ENCODE measurements around the gene GRIK5. TPM values are rescaled to one million over a fixed set of nuclear protein-coding genes. Genes with fewer than 3 reads are reported as not detected.

The GRIK5 gene, protein sequence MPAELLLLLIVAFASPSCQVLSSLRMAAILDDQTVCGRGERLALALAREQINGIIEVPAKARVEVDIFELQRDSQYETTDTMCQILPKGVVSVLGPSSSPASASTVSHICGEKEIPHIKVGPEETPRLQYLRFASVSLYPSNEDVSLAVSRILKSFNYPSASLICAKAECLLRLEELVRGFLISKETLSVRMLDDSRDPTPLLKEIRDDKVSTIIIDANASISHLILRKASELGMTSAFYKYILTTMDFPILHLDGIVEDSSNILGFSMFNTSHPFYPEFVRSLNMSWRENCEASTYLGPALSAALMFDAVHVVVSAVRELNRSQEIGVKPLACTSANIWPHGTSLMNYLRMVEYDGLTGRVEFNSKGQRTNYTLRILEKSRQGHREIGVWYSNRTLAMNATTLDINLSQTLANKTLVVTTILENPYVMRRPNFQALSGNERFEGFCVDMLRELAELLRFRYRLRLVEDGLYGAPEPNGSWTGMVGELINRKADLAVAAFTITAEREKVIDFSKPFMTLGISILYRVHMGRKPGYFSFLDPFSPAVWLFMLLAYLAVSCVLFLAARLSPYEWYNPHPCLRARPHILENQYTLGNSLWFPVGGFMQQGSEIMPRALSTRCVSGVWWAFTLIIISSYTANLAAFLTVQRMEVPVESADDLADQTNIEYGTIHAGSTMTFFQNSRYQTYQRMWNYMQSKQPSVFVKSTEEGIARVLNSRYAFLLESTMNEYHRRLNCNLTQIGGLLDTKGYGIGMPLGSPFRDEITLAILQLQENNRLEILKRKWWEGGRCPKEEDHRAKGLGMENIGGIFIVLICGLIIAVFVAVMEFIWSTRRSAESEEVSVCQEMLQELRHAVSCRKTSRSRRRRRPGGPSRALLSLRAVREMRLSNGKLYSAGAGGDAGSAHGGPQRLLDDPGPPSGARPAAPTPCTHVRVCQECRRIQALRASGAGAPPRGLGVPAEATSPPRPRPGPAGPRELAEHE
- not detected in 2 replicates for total RNA-seq

DNA sequence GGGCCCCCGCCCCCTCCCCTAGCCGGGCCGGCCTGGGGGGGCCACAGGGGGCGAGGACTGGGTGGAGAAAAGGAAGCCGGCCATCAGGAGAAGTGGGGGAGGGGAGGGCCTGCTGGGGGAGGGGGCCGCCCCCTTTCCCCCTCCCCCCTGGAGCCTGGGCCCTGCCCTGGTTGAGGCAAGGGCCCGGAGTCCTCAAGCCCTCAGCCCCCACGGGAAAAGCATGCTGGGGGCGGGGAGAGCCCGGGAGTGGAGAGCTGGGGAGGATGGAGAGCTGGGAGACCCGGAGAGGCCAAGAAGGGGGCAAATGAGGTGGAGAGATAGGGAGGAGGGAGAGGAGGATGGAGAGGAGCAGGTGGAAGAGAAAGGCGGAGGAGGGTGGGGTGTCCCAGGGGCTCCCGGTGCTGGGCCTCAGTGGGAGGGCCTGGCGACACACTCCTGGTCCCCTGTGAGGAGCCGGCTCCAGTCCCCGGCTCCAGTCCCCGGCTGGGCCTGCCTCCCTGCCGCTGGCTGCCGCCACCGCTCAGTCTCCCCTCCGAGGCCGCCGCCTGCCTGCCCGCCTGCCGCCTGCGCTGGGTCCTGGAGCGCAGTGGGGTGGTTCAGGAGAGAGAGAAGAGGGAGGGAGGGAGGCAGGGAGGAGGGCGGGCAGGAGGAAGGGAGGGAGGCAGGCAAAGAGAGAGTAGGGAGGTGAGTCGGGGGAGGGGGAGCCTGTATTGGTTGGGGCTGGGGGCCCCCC lies at the start of gene GRIK5:
Gene GRIK5, minus strand, starts transcription at position 588 of the 733 bp plus-strand sequence. CDS start 4,436 bp downstream, outside the sequence.

DNA sequence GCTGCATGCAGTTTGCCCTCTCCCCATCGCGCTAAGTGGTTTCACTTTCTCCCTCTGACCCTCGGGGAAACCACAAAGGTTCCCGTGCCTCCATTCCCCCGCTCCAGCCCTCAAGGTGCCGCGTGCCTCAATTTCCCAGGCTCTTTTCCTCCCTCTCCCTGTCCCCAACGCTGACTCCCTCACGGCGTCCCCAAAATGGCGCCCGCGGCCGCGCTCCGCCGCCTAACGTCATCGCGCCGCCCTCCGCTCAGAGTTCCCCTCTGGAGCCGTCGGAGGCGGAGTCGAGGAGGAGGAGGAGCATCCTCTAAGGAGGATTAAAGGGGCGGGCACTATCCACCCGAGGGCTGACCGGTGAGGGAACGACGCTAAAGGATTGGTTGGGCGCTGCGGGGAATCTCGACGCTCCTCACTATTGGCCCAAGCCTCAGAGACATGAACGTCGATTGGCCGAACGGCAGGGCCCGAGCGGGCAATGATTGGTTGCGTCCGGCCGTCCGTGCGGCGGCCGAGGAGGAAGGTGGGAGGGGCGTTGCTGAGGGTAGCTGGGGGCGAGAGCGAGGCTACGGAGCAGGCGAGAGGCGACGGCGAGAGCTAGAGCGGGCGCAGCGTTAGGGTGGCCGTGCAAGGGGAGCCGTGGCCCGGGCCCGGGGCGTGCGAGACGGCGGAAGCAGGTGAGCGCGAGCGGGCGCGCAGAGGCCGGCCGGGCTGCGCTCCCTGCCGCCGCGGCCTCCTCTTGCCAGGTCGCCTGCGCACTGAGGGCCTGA lies 5.8 kb upstream of the GRIK5 start, which contains the start of gene ZNF574:
Gene ZNF574, plus strand, starts transcription at position 551 of the 764 bp plus-strand sequence. CDS start 2,441 bp downstream, outside the sequence.

DNA sequence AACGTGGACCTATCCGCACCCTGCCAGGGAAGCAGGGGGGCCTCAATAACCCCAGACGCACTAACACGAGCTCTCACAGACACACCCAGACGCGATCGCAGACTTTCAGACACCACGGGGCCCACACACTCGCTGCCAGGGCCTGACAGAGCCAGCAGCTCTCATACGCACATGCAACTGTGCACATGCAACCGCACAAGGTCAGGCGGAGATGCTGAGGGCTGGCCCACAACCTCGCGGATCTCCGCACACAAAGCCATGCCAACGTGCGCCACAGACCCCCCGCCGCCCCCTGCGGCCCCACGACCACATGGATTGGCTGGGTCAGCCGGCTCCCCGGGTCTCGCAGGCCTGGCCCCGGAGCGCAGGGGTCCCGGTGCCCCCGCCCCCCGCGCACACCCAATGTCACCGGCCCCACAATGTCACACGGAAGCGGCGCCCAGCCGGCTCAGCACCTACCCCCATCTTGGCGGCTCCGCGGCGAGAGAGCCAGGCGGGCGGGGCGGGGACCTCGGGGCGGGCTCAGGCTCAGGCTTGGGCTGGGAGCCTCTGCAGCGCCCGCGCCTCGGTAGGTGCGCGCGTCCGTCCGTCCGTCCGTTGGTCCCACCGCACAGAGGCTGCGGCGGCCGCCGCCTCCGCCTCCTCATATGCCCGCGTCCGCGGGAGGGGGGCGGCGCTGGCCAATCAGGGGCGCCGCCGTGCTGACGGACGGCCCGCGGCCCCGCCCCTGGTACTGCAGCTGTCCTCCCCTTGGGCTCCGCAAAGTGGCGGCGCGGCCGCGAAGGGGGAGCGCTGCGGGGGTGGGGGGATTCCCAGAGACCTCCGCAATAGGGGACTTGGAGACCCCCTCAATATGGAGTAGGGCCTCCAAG lies 76.2 kb downstream of the GRIK5 start, which contains the start of gene ATP1A3:
Gene ATP1A3, minus strand, starts transcription at position 619 of the 872 bp plus-strand sequence. Its CDS starts 154 bp downstream, at position 465.

DNA sequence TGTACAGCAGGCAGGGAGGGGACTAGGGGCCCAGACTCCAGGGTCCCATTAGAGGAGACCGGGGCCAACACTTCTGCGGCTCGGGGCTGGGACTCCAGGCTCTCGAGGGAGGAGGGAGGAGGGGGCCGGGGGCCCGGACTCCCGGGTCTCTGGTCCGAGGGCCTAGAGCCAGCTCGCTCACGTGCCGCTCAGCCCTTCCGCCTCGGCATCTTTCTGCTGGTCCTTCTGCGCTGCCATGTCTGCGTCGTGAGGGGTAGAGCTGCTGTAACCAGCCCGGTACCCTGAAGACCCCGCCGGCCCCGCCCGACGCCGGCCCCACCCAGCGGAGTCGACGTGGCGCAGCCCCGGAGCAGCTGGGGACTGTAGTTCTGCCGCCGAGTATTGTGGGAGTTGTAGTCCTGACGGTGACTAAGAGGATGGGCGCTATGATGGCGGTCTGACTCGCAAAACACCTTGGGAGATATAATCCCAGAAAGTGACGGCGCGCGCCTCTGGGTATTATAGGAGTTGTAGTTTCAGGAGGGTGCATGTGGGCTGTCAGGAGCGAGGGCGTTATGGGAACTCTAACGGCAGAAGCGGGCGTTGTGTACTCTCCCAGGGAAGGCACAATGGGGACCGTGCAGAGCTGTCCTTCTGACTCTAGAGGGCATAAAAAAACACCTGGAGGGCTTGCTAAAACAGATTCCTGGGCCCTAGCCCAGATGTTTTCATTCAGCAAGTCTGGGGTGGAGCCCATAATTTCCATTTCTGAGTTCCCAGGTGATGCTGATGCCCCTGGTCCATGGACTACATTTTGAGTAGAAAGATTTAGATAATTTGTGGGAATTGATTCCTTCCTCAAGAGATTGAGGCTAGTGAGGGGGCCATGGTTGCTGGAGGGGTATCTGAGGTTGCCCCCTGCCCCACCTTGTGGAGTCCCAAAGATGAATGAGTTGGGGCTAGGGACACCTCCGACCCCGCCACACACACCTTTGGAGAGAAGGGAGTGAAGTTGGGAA lies 110.7 kb downstream of the GRIK5 start, which contains the start of gene RABAC1:
Gene RABAC1, minus strand, starts transcription at position 266 of the 998 bp plus-strand sequence. Its CDS starts 29 bp downstream, at position 237.

Other genes with a start within 250 kb of the GRIK5 start
- gene LYPD4, start 225.5 kb downstream of the GRIK5 start, total RNA-seq = not detected in 2 replicates
- gene DMRTC2, start 225.2 kb downstream of the GRIK5 start, total RNA-seq = not detected in 2 replicates
- 1,340 and 1,492 TPM in 2 replicates for gene RPS19, start 210.0 kb downstream of the GRIK5 start, total RNA-seq
- gene CD79A, start 192.9 kb downstream of the GRIK5 start, total RNA-seq = 0.10 and 0.47 TPM in 2 replicates
- 82.4 and 89.8 TPM in 2 replicates for gene ARHGEF1, start 187.0 kb downstream of the GRIK5 start, total RNA-seq
- not detected in 2 replicates for gene ERFL, start 141.8 kb downstream of the GRIK5 start, total RNA-seq
- 142 and 147 TPM in 2 replicates for gene RABAC1, start 110.9 kb downstream of the GRIK5 start, total RNA-seq
- not detected in 2 replicates for gene ATP1A3, start 76.0 kb downstream of the GRIK5 start, total RNA-seq
- gene ZNF574, start 6.0 kb upstream of the GRIK5 start, total RNA-seq = 14.5 and 17.2 TPM in 2 replicates
- gene POU2F2, start 62.2 kb upstream of the GRIK5 start, total RNA-seq = 1.00 and 1.9 TPM in 2 replicates
- gene DEDD2, start 147.5 kb upstream of the GRIK5 start, total RNA-seq = 24.6 and 31.9 TPM in 2 replicates
- 6.2 and 7.4 TPM in 2 replicates for gene ZNF526, start 150.1 kb upstream of the GRIK5 start, total RNA-seq
- gene GSK3A, start 172.4 kb upstream of the GRIK5 start, total RNA-seq = 20.9 and 25.7 TPM in 2 replicates
- 33.5 and 47.5 TPM in 2 replicates for gene ERF, start 184.9 kb upstream of the GRIK5 start, total RNA-seq
- 39.7 and 42.8 TPM in 2 replicates for gene CIC, start 199.0 kb upstream of the GRIK5 start, total RNA-seq
- 0.27 and 1.0 TPM in 2 replicates for gene PRR19, start 231.9 kb upstream of the GRIK5 start, total RNA-seq
- 32.9 and 44.7 TPM in 2 replicates for gene PAFAH1B3, start 232.4 kb upstream of the GRIK5 start, total RNA-seq
- gene TMEM145, start 243.1 kb upstream of the GRIK5 start, total RNA-seq = 0.27 TPM in 1 of 2 replicates, not detected in the other

Measured in mammary microvascular endothelial cell (primary cell).